Right lobe of liver (tissue), 6 donors: Measurements from ENCODE around the gene TMEM106C. TPM values are rescaled to one million over a fixed set of nuclear protein-coding genes. Genes with fewer than 3 reads are reported as not detected.
A peak's percentile ranks its signal among the peaks of the same experiment; 100 is the strongest.

Experiments
- ATAC-seq, 4 donors: fragments of 200-7000 bp; cut with Tn5 transposase; one replicate each; pipeline ENCODE4 v1.9.1; 2020; ENCODE audit warnings: mild to moderate bottlenecking in 4 of 4, moderate library complexity in 4 of 4
- DNase-seq, 3 donors: peaks; one replicate each; pipeline ENCODE4 v3.0.0-alpha.2; 2020
- H3K27ac ChIP-seq, 3 donors: fragments of 200-600 bp; one replicate each; pipeline ENCODE4 v1.8.0; 2022
- H3K27me3 ChIP-seq, 2 donors: fragments of 200-600 bp; one replicate each; pipeline ENCODE4 v1.8.0; 2022
- H3K36me3 ChIP-seq, 4 donors: fragments of 200-600 bp; sonication (generic) in 1 of 4; one replicate each; pipeline versions ENCODE4 v1.5.1 to v1.8.0; 2017 to 2022; ENCODE audit warnings: control low read depth in 1 of 4
- H3K4me1 ChIP-seq, 4 donors: fragments of 200-600 bp; sonication (generic) in 1 of 4; one replicate each; pipeline versions ENCODE4 v1.5.1 to v1.8.0; 2017 to 2022; ENCODE audit warnings: control low read depth in 1 of 4
- H3K4me3 ChIP-seq, 3 donors: fragments of 200-600 bp; one replicate each; pipeline ENCODE4 v1.8.0; 2022
- H3K9me3 ChIP-seq, 4 donors: fragments of 200-600 bp; sonication (generic) in 1 of 4; one replicate each; pipeline versions ENCODE4 v1.5.1 to v1.8.0; 2017 to 2022; ENCODE audit warnings: control low read depth in 1 of 4
- CTCF ChIP-seq, 4 donors: fragments of 200-600 bp in 3 of 4; fragments of 450-650 bp in 1 of 4; IDR thresholded peaks; one replicate each; pipeline versions ENCODE4 v1.5.1 to v1.8.0; 2016 to 2022; ENCODE audit warnings: antibody characterized with exemption in 4 of 4, mild to moderate bottlenecking in 2 of 4
- POLR2A ChIP-seq: fragments of 450-650 bp; IDR thresholded peaks from one replicate; pipeline ENCODE4 v1.6.1; 2017; ENCODE audit warnings: antibody characterized with exemption, mild to moderate bottlenecking
- WGBS: methylation state at CpG from one replicate; pipeline ENCODE4 v1.1.6; 2018; ENCODE audit warnings: low coverage, low lambda C conversion rate; ENCODE audit not compliant: insufficient coverage; ENCODE audit errors: missing lambda C conversion rate; 5-methylcytosine and 5-hydroxymethylcytosine counted together
- intact Hi-C, 2 donors: fragments of 100-400 bp; cut with DNase I; formaldehyde crosslinking; loops; one replicate each; pipeline versions ENCODE4 v1.11.2 to v1.14.1; 2022
- total RNA-seq, 6 experiments: library from RNA; depleted of rRNA in 2 of 6; stranded (reverse); fragments of >200 nt in 2 of 6; fragmentation: NEBNext Ultra II Directional in 3 of 6; extraction: Animal tissue kit (Norgen Biotek cat#: 25700) in 3 of 6; gene quantifications; one replicate each; pipeline versions ENCODE4 v1.1.0 to v1.2.4, GENCODE V29; 2016 to 2023
- donor health status: DM: no; HTN: yes; CAD: no.
- donor health status: DM: no; HTN: no; CAD: no.
- donor health status: DM: no; HTN: no; CAD: no.
- donor health status: DM: no; HTN: yes; CAD: no.
- donor health status: DM: no; HTN: yes; CAD: no.

Gene TMEM106C
- total RNA-seq, 6 experiments from 2014 or later = 13.8 to 55.6 (median 34.7) TPM

- Histone ChIP-seq H3K27ac (no peak overlapping the region), H3K36me3 (no peaks in the 10 kb centered on the region), H3K4me1 (no peaks in the 10 kb centered on the region), H3K27me3 (no peaks in the 10 kb centered on the region), H3K4me3 (no peak overlapping the region), H3K9me3 (no peaks in the 10 kb centered on the region)
- DNase-seq (peak in 1 of 3 donors; percentile 27), ATAC-seq (no peak)
- intact Hi-C loops = no loop called here
- 79% methylated on average over 2 of the region's 11 CpGs for WGBS
- TF ChIP-seq POLR2A (no peak), CTCF (IDR thresholded peaks at IDR 0.05) (no peak)
Measured at GRCh38 chr12:47979686-47980085, 16.3 kb downstream of the TMEM106C start.

GRCh38 chr12:47980197-47980596 is 16.8 kb downstream of the TMEM106C start:
- TF ChIP-seq POLR2A = no peak
- no peak for TF ChIP-seq CTCF (IDR thresholded peaks at IDR 0.05)
- no peaks in the 10 kb centered on the region for H3K9me3 ChIP-seq
- no peaks in the 10 kb centered on the region for H3K27me3 ChIP-seq
- no CpG with 5 or more reads among the region's 7 CpGs for WGBS
- H3K36me3 ChIP-seq = no peaks in the 10 kb centered on the region
- intact Hi-C loops = no loop called here
- DNase-seq (peak in 1 of 3 donors; percentile 30), ATAC-seq (no peak)
- H3K27ac ChIP-seq = no peak overlapping the region
- no peak overlapping the region for H3K4me3 ChIP-seq
- no peaks in the 10 kb centered on the region for H3K4me1 ChIP-seq

GRCh38 chr12:47980779-47981495 is 17.5 kb downstream of the TMEM106C start:
- no CpG with 5 or more reads among the region's 17 CpGs for WGBS
- DNase-seq (no peak), ATAC-seq (no peak)
- Histone ChIP-seq H3K36me3 (no peaks in the 10 kb centered on the region), H3K27ac (no peak overlapping the region), H3K9me3 (no peaks in the 10 kb centered on the region), H3K4me1 (no peaks in the 10 kb centered on the region), H3K4me3 (no peak overlapping the region), H3K27me3 (no peaks in the 10 kb centered on the region)
- intact Hi-C loops = no loop called here
- no peak for TF ChIP-seq CTCF (IDR thresholded peaks at IDR 0.05)
- no peak for TF ChIP-seq POLR2A

GRCh38 chr12:47981496-47982260 is 18.3 kb downstream of the TMEM106C start:
- 68% methylated on average over 7 of the region's 20 CpGs for WGBS
- Histone ChIP-seq H3K9me3 (no peaks in the 10 kb centered on the region), H3K36me3 (no peaks in the 10 kb centered on the region), H3K27ac (no peak overlapping the region), H3K27me3 (no peaks in the 10 kb centered on the region), H3K4me1 (no peaks in the 10 kb centered on the region), H3K4me3 (no peak overlapping the region)
- ATAC-seq (no peak), DNase-seq (peak in 2 of 3 donors; percentile 6 to 34)
- TF ChIP-seq POLR2A (no peak), CTCF (IDR thresholded peaks at IDR 0.05) (no peak)
- intact Hi-C loops = no loop called here
